ENCODE results near the gene ASPG. TPM values are rescaled to one million over a fixed set of nuclear protein-coding genes. Genes with fewer than 3 reads are reported as not detected.

ASPG gene
- total RNA-seq, 1 donor from 2014 or later: 5.3 TPM

GRCh38 chr14:104142946-104143470 lies 57.5 kb downstream of the ASPG start:
- Histone ChIP-seq H3K4me1 (peaks cover 12% of the 10 kb centered on the region), H3K9me3 (no peaks in the 10 kb centered on the region), H3K4me3 (no peak overlapping the region), H3K27me3 (peaks cover 26% of the 10 kb centered on the region), H3K36me3 (no peaks in the 10 kb centered on the region), H3K27ac (no peak overlapping the region)
- intact Hi-C loops (cut with DNase I): no loop called here
- DNase-seq (peak; percentile 50), ATAC-seq (no peak)
- no peak for TF ChIP-seq CTCF (IDR thresholded peaks at IDR 0.05)

- no peak overlapping the region for H3K4me3 ChIP-seq
- H3K4me1 ChIP-seq: peaks cover 11% of the 10 kb centered on the region
- no peaks in the 10 kb centered on the region for H3K36me3 ChIP-seq
- TF ChIP-seq CTCF (IDR thresholded peaks at IDR 0.05): no peak
- intact Hi-C loops (cut with DNase I): no loop called here
- no peak for ATAC-seq
- peaks cover 20% of the 10 kb centered on the region for H3K27me3 ChIP-seq
- no peak overlapping the region for H3K27ac ChIP-seq
- no peaks in the 10 kb centered on the region for H3K9me3 ChIP-seq
- peak; percentile 60 for DNase-seq
Observed at GRCh38 chr14:104143521-104144452, 58.3 kb downstream of the ASPG start.

DNA sequence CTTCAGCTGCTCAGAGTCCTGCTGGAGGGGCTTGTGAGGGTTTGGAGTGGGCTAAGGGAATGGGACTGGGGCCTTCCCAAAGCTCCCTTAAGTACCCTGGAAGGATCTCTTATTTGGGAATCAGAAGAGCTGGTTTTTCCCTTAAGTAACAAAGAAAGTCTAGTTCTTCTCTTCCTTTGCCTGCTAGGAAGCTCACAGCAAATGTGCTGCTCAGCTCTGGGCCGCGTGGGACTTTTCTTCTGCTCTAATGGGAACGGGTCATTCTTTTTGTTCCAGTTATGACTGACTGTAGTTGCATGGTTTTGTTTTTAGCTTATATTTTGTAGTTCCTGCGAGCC lies 58.9 kb downstream of the ASPG start:
- Histone ChIP-seq H3K4me1 (peaks cover 8% of the 10 kb centered on the region), H3K4me3 (no peak overlapping the region), H3K27me3 (peaks cover 13% of the 10 kb centered on the region), H3K9me3 (no peaks in the 10 kb centered on the region), H3K27ac (no peak overlapping the region), H3K36me3 (no peaks in the 10 kb centered on the region)
- DNase-seq: no peak
- no peak for TF ChIP-seq CTCF (IDR thresholded peaks at IDR 0.05)
- intact Hi-C loops (cut with DNase I): no loop called here
- no peak for ATAC-seq

GRCh38 chr14:104144911-104145825 lies 59.7 kb downstream of the ASPG start:
- peaks cover 6% of the 10 kb centered on the region for H3K27me3 ChIP-seq
- no peaks in the 10 kb centered on the region for H3K9me3 ChIP-seq
- no peaks in the 10 kb centered on the region for H3K36me3 ChIP-seq
- no peak for TF ChIP-seq CTCF (IDR thresholded peaks at IDR 0.05)
- no peak overlapping the region for H3K4me3 ChIP-seq
- DNase-seq: peak; percentile 64
- intact Hi-C loops (cut with DNase I): no loop called here
- H3K27ac ChIP-seq: no peak overlapping the region
- peaks cover 6% of the 10 kb centered on the region for H3K4me1 ChIP-seq
- ATAC-seq: no peak

DNA sequence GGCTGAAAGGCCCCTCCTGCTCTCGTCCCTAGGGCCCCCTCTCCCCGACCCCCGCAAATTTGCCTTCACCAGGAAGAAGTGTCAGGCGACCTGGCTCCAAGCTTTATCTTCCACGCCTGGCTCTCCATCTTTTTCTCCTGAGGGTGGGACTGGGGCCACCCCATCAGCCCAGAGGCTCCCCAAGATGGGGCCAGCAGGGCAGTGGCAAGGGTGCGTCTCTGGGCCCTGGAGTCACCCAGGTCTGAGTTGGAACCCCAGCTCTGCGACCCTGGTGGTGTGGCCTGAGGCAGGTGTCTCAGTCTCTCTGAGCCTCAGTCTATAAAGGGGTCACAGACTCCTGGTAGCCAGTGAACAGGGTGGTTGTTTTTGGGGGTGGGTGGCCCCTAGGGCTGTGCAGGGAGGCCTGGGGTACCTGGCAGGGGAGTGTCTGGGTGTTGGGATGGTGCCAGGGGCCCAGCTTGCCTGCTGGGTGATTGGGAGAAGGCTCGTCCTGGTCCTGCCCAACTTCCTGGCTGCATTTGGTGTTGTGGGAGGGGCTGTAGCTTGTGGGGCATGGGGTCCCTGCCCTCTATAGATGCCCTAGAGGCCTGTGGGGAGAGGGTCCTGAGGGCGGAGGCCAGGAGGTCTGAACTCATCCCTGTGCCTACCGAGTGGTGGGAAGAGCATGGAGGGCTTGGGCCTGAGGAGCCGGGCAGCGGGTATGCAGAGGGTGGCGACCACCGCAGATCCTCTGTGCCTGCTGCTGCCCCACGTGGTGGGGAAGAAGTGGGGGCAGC lies 60.5 kb downstream of the ASPG start:
- Histone ChIP-seq H3K4me1 (peaks cover 9% of the 10 kb centered on the region), H3K4me3 (no peak overlapping the region), H3K9me3 (no peaks in the 10 kb centered on the region), H3K27me3 (no peaks in the 10 kb centered on the region), H3K27ac (no peak overlapping the region), H3K36me3 (no peaks in the 10 kb centered on the region)
- peak; percentile 53 for DNase-seq
- intact Hi-C loops (cut with DNase I): no loop called here
- ATAC-seq: no peak
- TF ChIP-seq CTCF (IDR thresholded peaks at IDR 0.05): no peak
